ENCODE data around the gene EFHC1. TPM values are rescaled to one million over a fixed set of nuclear protein-coding genes. Genes with fewer than 3 reads are reported as not detected.

EFHC1 gene
- total RNA-seq, 2 experiments from 2014 or later, result 1.2 to 3.1 TPM

- Mint-ChIP-seq H3K4me3 (no peak overlapping the region), H3K9me3 (no peaks in the 10 kb centered on the region), H3K4me1 (ENCODE audit: low read depth) (peaks cover 12% of the 10 kb centered on the region), H3K27ac (no peak overlapping the region), H3K27me3 (ENCODE audit: low read depth) (no peaks in the 10 kb centered on the region), H3K36me3 (ENCODE audit: low read depth) (no peaks in the 10 kb centered on the region)
- CTCF ChIA-PET, result no interaction called here
- DNase-seq, result no peak
- intact Hi-C loops (cut with micrococcal nuclease), result no loop called here
Measured at GRCh38 chr6:52531396-52531795, 111.3 kb downstream of the EFHC1 start.

GRCh38 chr6:52531834-52532233, 111.7 kb downstream of the EFHC1 start:
- CTCF ChIA-PET, result no interaction called here
- intact Hi-C loops (cut with micrococcal nuclease), result no loop called here

GRCh38 chr6:52532457-52532856, 112.3 kb downstream of the EFHC1 start:
- Mint-ChIP-seq H3K36me3 (ENCODE audit: low read depth) (no peaks in the 10 kb centered on the region), H3K27ac (no peak overlapping the region), H3K4me3 (no peak overlapping the region), H3K4me1 (ENCODE audit: low read depth) (peaks cover 23% of the 10 kb centered on the region), H3K9me3 (no peaks in the 10 kb centered on the region), H3K27me3 (ENCODE audit: low read depth) (no peaks in the 10 kb centered on the region)
- no peak for DNase-seq
- CTCF ChIA-PET, result no interaction called here
- intact Hi-C loops (cut with micrococcal nuclease), result no loop called here

More at GRCh38 chr6:52531834-52532233, 111.7 kb downstream of the EFHC1 start:
- Mint-ChIP-seq H3K9me3 (no peaks in the 10 kb centered on the region), H3K36me3 (ENCODE audit: low read depth) (no peaks in the 10 kb centered on the region), H3K4me1 (ENCODE audit: low read depth) (peaks cover 17% of the 10 kb centered on the region), H3K27ac (no peak overlapping the region), H3K27me3 (ENCODE audit: low read depth) (no peaks in the 10 kb centered on the region), H3K4me3 (no peak overlapping the region)
- DNase-seq, result no peak

GRCh38 chr6:52533491-52533890, 113.3 kb downstream of the EFHC1 start:
- Mint-ChIP-seq H3K4me3 (no peak overlapping the region), H3K9me3 (no peaks in the 10 kb centered on the region), H3K27ac (no peak overlapping the region), H3K27me3 (ENCODE audit: low read depth) (no peaks in the 10 kb centered on the region), H3K36me3 (ENCODE audit: low read depth) (no peaks in the 10 kb centered on the region), H3K4me1 (ENCODE audit: low read depth) (peaks cover 33% of the 10 kb centered on the region)
- DNase-seq, result no peak
- CTCF ChIA-PET, result no interaction called here
- intact Hi-C loops (cut with micrococcal nuclease), result no loop called here

- H3K4me1 Mint-ChIP-seq (ENCODE audit: low read depth), result peaks cover 36% of the 10 kb centered on the region
- no peaks in the 10 kb centered on the region for H3K27me3 Mint-ChIP-seq (ENCODE audit: low read depth)
- no peak overlapping the region for H3K4me3 Mint-ChIP-seq
- no peaks in the 10 kb centered on the region for H3K9me3 Mint-ChIP-seq
- no peak overlapping the region for H3K27ac Mint-ChIP-seq
- intact Hi-C loops (cut with micrococcal nuclease), result no loop called here
- no peak for DNase-seq
- CTCF ChIA-PET, result interaction anchor here (0.6 kb wide), 1 partner anchor 321 kb away, joined by 3 read pairs; no protein-coding TSS in a partner anchor
- no peaks in the 10 kb centered on the region for H3K36me3 Mint-ChIP-seq (ENCODE audit: low read depth)
Measured at GRCh38 chr6:52534363-52534762, 114.2 kb downstream of the EFHC1 start.

- DNase-seq, result peak; percentile 30
- Mint-ChIP-seq H3K36me3 (ENCODE audit: low read depth) (no peaks in the 10 kb centered on the region), H3K27me3 (ENCODE audit: low read depth) (no peaks in the 10 kb centered on the region), H3K27ac (no peak overlapping the region), H3K4me3 (no peak overlapping the region), H3K4me1 (ENCODE audit: low read depth) (peaks cover 36% of the 10 kb centered on the region), H3K9me3 (no peaks in the 10 kb centered on the region)
- intact Hi-C loops (cut with micrococcal nuclease), result no loop called here
- CTCF ChIA-PET, result interaction anchor here (0.6 kb wide), 1 partner anchor 118 kb away, joined by 4 read pairs; no protein-coding TSS in a partner anchor
Measured at GRCh38 chr6:52534966-52535390, 114.8 kb downstream of the EFHC1 start.

- no peak for DNase-seq
- no peaks in the 10 kb centered on the region for H3K36me3 Mint-ChIP-seq (ENCODE audit: low read depth)
- H3K4me3 Mint-ChIP-seq, result no peak overlapping the region
- CTCF ChIA-PET, result interaction anchor here (0.6 kb wide), 1 partner anchor 119 kb away, joined by 4 read pairs; no protein-coding TSS in a partner anchor
- no peak overlapping the region for H3K27ac Mint-ChIP-seq
- intact Hi-C loops (cut with micrococcal nuclease), result no loop called here
- H3K27me3 Mint-ChIP-seq (ENCODE audit: low read depth), result no peaks in the 10 kb centered on the region
- peaks cover 36% of the 10 kb centered on the region for H3K4me1 Mint-ChIP-seq (ENCODE audit: low read depth)
- H3K9me3 Mint-ChIP-seq, result no peaks in the 10 kb centered on the region
Measured at GRCh38 chr6:52535711-52536423, 115.7 kb downstream of the EFHC1 start.

- no peaks in the 10 kb centered on the region for H3K9me3 Mint-ChIP-seq
- H3K27ac Mint-ChIP-seq, result no peak overlapping the region
- intact Hi-C loops (cut with micrococcal nuclease), result no loop called here
- no peak for DNase-seq
- no peaks in the 10 kb centered on the region for H3K27me3 Mint-ChIP-seq (ENCODE audit: low read depth)
- CTCF ChIA-PET, result no interaction called here
- no peak overlapping the region for H3K4me3 Mint-ChIP-seq
- H3K4me1 Mint-ChIP-seq (ENCODE audit: low read depth), result peaks cover 36% of the 10 kb centered on the region
- no peaks in the 10 kb centered on the region for H3K36me3 Mint-ChIP-seq (ENCODE audit: low read depth)
Measured at GRCh38 chr6:52536424-52536916, 116.3 kb downstream of the EFHC1 start.

GRCh38 chr6:52537001-52537753, 117.0 kb downstream of the EFHC1 start:
- no peaks in the 10 kb centered on the region for H3K9me3 Mint-ChIP-seq
- no peak overlapping the region for H3K27ac Mint-ChIP-seq
- H3K4me1 Mint-ChIP-seq (ENCODE audit: low read depth), result peaks cover 36% of the 10 kb centered on the region
- no peaks in the 10 kb centered on the region for H3K27me3 Mint-ChIP-seq (ENCODE audit: low read depth)
- H3K4me3 Mint-ChIP-seq, result no peak overlapping the region
- H3K36me3 Mint-ChIP-seq (ENCODE audit: low read depth), result no peaks in the 10 kb centered on the region
- DNase-seq, result peak; percentile 23
- CTCF ChIA-PET, result interaction anchor here (0.7 to 1.0 kb wide), 2 partner anchors 30 to 105 kb away, joined by 3 read pairs; no protein-coding TSS in a partner anchor
- intact Hi-C loops (cut with micrococcal nuclease), result no loop called here

- Mint-ChIP-seq H3K4me1 (ENCODE audit: low read depth) (peaks cover 36% of the 10 kb centered on the region), H3K27me3 (ENCODE audit: low read depth) (no peaks in the 10 kb centered on the region), H3K27ac (no peak overlapping the region), H3K4me3 (no peak overlapping the region), H3K36me3 (ENCODE audit: low read depth) (no peaks in the 10 kb centered on the region), H3K9me3 (no peaks in the 10 kb centered on the region)
- CTCF ChIA-PET, result interaction anchor here (0.7 kb wide), 1 partner anchor 123 kb away, joined by 3 read pairs; no protein-coding TSS in a partner anchor
- intact Hi-C loops (cut with micrococcal nuclease), result no loop called here
- DNase-seq, result no peak
Measured at GRCh38 chr6:52538252-52538900, 118.2 kb downstream of the EFHC1 start.

GRCh38 chr6:52538901-52539354, 118.8 kb downstream of the EFHC1 start:
- Mint-ChIP-seq H3K4me3 (no peak overlapping the region), H3K4me1 (ENCODE audit: low read depth) (peaks cover 36% of the 10 kb centered on the region), H3K36me3 (ENCODE audit: low read depth) (no peaks in the 10 kb centered on the region), H3K27ac (no peak overlapping the region), H3K27me3 (ENCODE audit: low read depth) (no peaks in the 10 kb centered on the region), H3K9me3 (no peaks in the 10 kb centered on the region)
- intact Hi-C loops (cut with micrococcal nuclease), result no loop called here
- DNase-seq, result no peak
- CTCF ChIA-PET, result interaction anchor here (0.7 kb wide), 1 partner anchor 123 kb away, joined by 3 read pairs; no protein-coding TSS in a partner anchor

- no peaks in the 10 kb centered on the region for H3K36me3 Mint-ChIP-seq (ENCODE audit: low read depth)
- DNase-seq, result no peak
- H3K9me3 Mint-ChIP-seq, result no peaks in the 10 kb centered on the region
- no peak overlapping the region for H3K4me3 Mint-ChIP-seq
- H3K4me1 Mint-ChIP-seq (ENCODE audit: low read depth), result peaks cover 39% of the 10 kb centered on the region
- no peak overlapping the region for H3K27ac Mint-ChIP-seq
- intact Hi-C loops (cut with micrococcal nuclease), result no loop called here
- no peaks in the 10 kb centered on the region for H3K27me3 Mint-ChIP-seq (ENCODE audit: low read depth)
- CTCF ChIA-PET, result no interaction called here
Measured at GRCh38 chr6:52539607-52540006, 119.5 kb downstream of the EFHC1 start.
